ENCODE data around the gene USP9X.

Gene USP9X

DNA sequence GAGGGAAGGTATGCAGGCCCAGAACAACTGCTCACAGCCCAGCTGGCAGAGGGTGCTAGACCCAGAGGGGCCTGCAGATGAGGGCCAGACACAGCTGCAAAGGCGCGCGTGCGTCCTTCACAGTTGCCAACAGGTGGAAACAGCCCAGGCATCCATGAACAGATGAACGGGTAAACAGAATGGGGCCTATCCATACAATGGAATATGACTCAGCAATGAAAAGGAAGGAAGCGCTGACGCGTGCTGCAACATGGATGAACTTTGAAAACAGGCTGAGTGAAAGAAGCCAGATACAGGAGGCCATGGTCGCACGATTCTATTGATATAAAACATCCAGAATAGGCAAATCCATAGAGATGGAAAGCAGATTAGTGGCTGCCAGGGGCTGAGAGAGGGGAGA, 165.6 kb downstream of the USP9X start:
- Histone ChIP-seq H3K27me3 (ENCODE audit: insufficient read depth, low read length, poor library complexity, severe bottlenecking) (no peaks in the 10 kb centered on the region), H4K20me1 (ENCODE audit: insufficient read depth, low read length, poor library complexity, severe bottlenecking) (no peaks in the 10 kb centered on the region), H3K9me3 (ENCODE audit: insufficient read depth, low read depth, low read length) (no peaks in the 10 kb centered on the region), H3K79me2 (ENCODE audit: insufficient read depth, low read length) (no peaks in the 10 kb centered on the region), H3F3A (ENCODE audit: low read depth) (no peaks in the 10 kb centered on the region), H3K4me2 (ENCODE audit: low read depth, low read length, poor library complexity, severe bottlenecking) (no peak overlapping the region), H3K36me3 (ENCODE audit: insufficient read depth, low read length) (no peaks in the 10 kb centered on the region), H3K9me2 (replicated peaks; ENCODE audit: low read depth, low read length) (no peaks in the 10 kb centered on the region), H2AFZ (ENCODE audit: low read length) (no peak overlapping the region), H3K9ac (ENCODE audit: low read depth, low read length, poor library complexity, severe bottlenecking) (no peak overlapping the region), H3K4me3 (ENCODE audit: low read length, poor library complexity, severe bottlenecking) (no peak overlapping the region), H3K4me1 (ENCODE audit: insufficient read depth, low read length, poor library complexity, severe bottlenecking) (no peaks in the 10 kb centered on the region)
- TF ChIP-seq, protein P1, sequence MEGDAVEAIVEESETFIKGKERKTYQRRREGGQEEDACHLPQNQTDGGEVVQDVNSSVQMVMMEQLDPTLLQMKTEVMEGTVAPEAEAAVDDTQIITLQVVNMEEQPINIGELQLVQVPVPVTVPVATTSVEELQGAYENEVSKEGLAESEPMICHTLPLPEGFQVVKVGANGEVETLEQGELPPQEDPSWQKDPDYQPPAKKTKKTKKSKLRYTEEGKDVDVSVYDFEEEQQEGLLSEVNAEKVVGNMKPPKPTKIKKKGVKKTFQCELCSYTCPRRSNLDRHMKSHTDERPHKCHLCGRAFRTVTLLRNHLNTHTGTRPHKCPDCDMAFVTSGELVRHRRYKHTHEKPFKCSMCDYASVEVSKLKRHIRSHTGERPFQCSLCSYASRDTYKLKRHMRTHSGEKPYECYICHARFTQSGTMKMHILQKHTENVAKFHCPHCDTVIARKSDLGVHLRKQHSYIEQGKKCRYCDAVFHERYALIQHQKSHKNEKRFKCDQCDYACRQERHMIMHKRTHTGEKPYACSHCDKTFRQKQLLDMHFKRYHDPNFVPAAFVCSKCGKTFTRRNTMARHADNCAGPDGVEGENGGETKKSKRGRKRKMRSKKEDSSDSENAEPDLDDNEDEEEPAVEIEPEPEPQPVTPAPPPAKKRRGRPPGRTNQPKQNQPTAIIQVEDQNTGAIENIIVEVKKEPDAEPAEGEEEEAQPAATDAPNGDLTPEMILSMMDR (conservative IDR thresholded peaks at IDR 0.05; ENCODE audit: low read length), result no peak
- no peak for TF ChIP-seq EZH2phosphoT487 (IDR thresholded peaks at IDR 0.05; ENCODE audit: borderline replicate concordance)

DNA sequence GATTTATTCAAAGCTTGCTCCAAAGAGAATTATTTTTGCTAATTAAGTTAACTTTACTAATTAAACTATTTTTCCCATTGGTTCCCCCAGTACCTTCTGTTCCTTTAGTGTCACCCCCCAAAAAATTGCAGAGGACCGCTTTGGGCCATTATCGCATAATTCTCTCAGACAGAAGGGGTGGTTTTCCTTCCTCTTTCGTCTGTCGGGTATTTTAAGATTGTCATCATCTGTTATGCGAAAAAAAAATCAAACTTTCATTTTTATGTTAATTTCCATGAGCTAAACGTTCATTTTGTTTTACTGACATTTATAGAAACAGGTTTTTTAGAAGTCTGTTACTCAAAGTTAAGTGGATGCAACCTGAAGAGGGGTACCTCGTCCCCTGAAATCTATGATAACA, 172.6 kb downstream of the USP9X start:
- no peaks in the 10 kb centered on the region for H3K9me2 ChIP-seq (replicated peaks; ENCODE audit: low read depth, low read length)
- H4K20me1 ChIP-seq (ENCODE audit: insufficient read depth, low read length, poor library complexity, severe bottlenecking), result no peaks in the 10 kb centered on the region
- no peak overlapping the region for H3K4me3 ChIP-seq (ENCODE audit: low read length, poor library complexity, severe bottlenecking)
- H3K4me2 ChIP-seq (ENCODE audit: low read depth, low read length, poor library complexity, severe bottlenecking), result no peak overlapping the region
- H2AFZ ChIP-seq (ENCODE audit: low read length), result no peak overlapping the region
- H3K27me3 ChIP-seq (ENCODE audit: insufficient read depth, low read length, poor library complexity, severe bottlenecking), result no peaks in the 10 kb centered on the region
- no peak overlapping the region for H3K9ac ChIP-seq (ENCODE audit: low read depth, low read length, poor library complexity, severe bottlenecking)
- no peak for TF ChIP-seq EZH2phosphoT487 (IDR thresholded peaks at IDR 0.05; ENCODE audit: borderline replicate concordance)
- no peaks in the 10 kb centered on the region for H3K36me3 ChIP-seq (ENCODE audit: insufficient read depth, low read length)
- H3K79me2 ChIP-seq (ENCODE audit: insufficient read depth, low read length), result no peaks in the 10 kb centered on the region
- H3F3A ChIP-seq (ENCODE audit: low read depth), result no peaks in the 10 kb centered on the region
- no peaks in the 10 kb centered on the region for H3K4me1 ChIP-seq (ENCODE audit: insufficient read depth, low read length, poor library complexity, severe bottlenecking)
- H3K9me3 ChIP-seq (ENCODE audit: insufficient read depth, low read depth, low read length), result no peaks in the 10 kb centered on the region

DNA sequence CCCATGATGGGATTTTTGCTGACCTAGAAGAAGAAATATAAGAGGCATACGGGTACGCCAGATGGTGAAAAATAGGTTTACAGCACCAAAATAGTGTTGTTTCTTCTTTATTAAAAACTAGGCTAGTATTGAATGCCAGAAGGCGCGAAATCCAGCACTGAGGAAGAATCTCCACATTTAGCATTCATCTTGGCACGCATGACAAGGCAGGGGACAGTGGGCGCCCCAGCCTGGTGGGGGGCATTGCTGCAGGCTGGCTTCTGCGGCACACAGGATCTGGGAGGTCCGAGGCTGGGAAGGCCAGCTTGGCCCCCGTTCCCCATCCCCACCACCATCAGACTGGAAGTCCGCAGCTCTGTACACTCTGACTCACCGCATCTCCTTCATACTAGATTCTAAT, 173.0 kb downstream of the USP9X start:
- TF ChIP-seq, protein P1 (conservative IDR thresholded peaks at IDR 0.05; ENCODE audit: low read length), result no peak
- TF ChIP-seq EZH2phosphoT487 (IDR thresholded peaks at IDR 0.05; ENCODE audit: borderline replicate concordance), result no peak
- H3K27me3 ChIP-seq (ENCODE audit: insufficient read depth, low read length, poor library complexity, severe bottlenecking), result no peaks in the 10 kb centered on the region
- H3K9ac ChIP-seq (ENCODE audit: low read depth, low read length, poor library complexity, severe bottlenecking), result no peak overlapping the region
- H4K20me1 ChIP-seq (ENCODE audit: insufficient read depth, low read length, poor library complexity, severe bottlenecking), result no peaks in the 10 kb centered on the region
- no peak overlapping the region for H3K4me3 ChIP-seq (ENCODE audit: low read length, poor library complexity, severe bottlenecking)
- H3K4me2 ChIP-seq (ENCODE audit: low read depth, low read length, poor library complexity, severe bottlenecking), result no peak overlapping the region
- no peaks in the 10 kb centered on the region for H3K36me3 ChIP-seq (ENCODE audit: insufficient read depth, low read length)
- no peak overlapping the region for H2AFZ ChIP-seq (ENCODE audit: low read length)
- no peaks in the 10 kb centered on the region for H3F3A ChIP-seq (ENCODE audit: low read depth)
- no peaks in the 10 kb centered on the region for H3K4me1 ChIP-seq (ENCODE audit: insufficient read depth, low read length, poor library complexity, severe bottlenecking)
- no peaks in the 10 kb centered on the region for H3K79me2 ChIP-seq (ENCODE audit: insufficient read depth, low read length)
- no peaks in the 10 kb centered on the region for H3K9me2 ChIP-seq (replicated peaks; ENCODE audit: low read depth, low read length)
- no peaks in the 10 kb centered on the region for H3K9me3 ChIP-seq (ENCODE audit: insufficient read depth, low read depth, low read length)

DNA sequence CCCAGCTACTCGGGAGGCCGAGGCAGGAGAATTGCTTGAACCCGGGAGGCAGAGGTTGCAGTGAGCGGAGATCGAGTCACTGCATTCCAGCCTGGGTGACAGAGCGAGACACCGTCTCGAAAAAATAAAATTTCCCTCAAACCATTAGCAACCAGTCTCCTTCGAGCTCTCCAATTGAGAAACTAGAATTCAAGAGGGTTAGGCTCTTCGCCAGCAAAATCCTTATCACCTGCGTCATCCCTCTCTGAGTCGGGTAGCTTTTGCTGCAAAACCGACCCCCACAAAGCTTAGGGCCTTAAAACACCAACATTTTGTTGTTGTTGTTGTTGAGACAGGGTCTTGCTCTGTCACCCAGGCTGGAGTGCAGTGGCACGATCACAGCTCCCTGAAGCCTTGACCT, 173.6 kb downstream of the USP9X start:
- Histone ChIP-seq H2AFZ (ENCODE audit: low read length) (no peak overlapping the region), H4K20me1 (ENCODE audit: insufficient read depth, low read length, poor library complexity, severe bottlenecking) (no peaks in the 10 kb centered on the region), H3K36me3 (ENCODE audit: insufficient read depth, low read length) (no peaks in the 10 kb centered on the region), H3F3A (ENCODE audit: low read depth) (no peaks in the 10 kb centered on the region), H3K4me2 (ENCODE audit: low read depth, low read length, poor library complexity, severe bottlenecking) (no peak overlapping the region), H3K4me3 (ENCODE audit: low read length, poor library complexity, severe bottlenecking) (no peak overlapping the region), H3K9me3 (ENCODE audit: insufficient read depth, low read depth, low read length) (no peaks in the 10 kb centered on the region), H3K9me2 (replicated peaks; ENCODE audit: low read depth, low read length) (no peaks in the 10 kb centered on the region), H3K27me3 (ENCODE audit: insufficient read depth, low read length, poor library complexity, severe bottlenecking) (no peaks in the 10 kb centered on the region), H3K79me2 (ENCODE audit: insufficient read depth, low read length) (no peaks in the 10 kb centered on the region), H3K4me1 (ENCODE audit: insufficient read depth, low read length, poor library complexity, severe bottlenecking) (no peaks in the 10 kb centered on the region), H3K9ac (ENCODE audit: low read depth, low read length, poor library complexity, severe bottlenecking) (no peak overlapping the region)
- TF ChIP-seq, protein P1 (conservative IDR thresholded peaks at IDR 0.05; ENCODE audit: low read length), result no peak
- no peak for TF ChIP-seq EZH2phosphoT487 (IDR thresholded peaks at IDR 0.05; ENCODE audit: borderline replicate concordance)
